DND-41 (cell line): ENCODE measurements around the gene ATP2B1.

Experiments
- ATAC-seq: fragments of 200-7000 bp; cut with Tn5 transposase; 3 replicates; pipeline ENCODE4 v1.9.1; 2021; ENCODE audit warnings: low read depth; ENCODE audit not compliant: insufficient read depth
- DNase-seq: peaks from one replicate; pipeline ENCODE4 v3.0.0-alpha.2; 2020
- H2AFZ ChIP-seq: 2 replicates; pipeline ENCODE4 v1.6.0; 2012; ENCODE audit warnings: low read depth, low read length
- H3K27ac ChIP-seq: 2 replicates; pipeline ENCODE4 v1.5.1; 2012; ENCODE audit warnings: low read length, inconsistent platforms
- H3K27me3 ChIP-seq: fragments of 200-600 bp; sonication (generic); 2 replicates; pipeline ENCODE4 v1.6.0; 2012; ENCODE audit warnings: low read length, mild to moderate bottlenecking, inconsistent platforms; ENCODE audit not compliant: insufficient read depth, poor library complexity
- H3K36me3 ChIP-seq: 2 replicates; pipeline ENCODE4 v1.5.1; 2012; ENCODE audit warnings: low read length, inconsistent platforms; ENCODE audit not compliant: insufficient read depth
- H3K4me1 ChIP-seq: 2 replicates; pipeline ENCODE4 v1.5.1; 2012; ENCODE audit warnings: mild to moderate bottlenecking, low read length; ENCODE audit not compliant: insufficient read depth
- H3K4me2 ChIP-seq: 2 replicates; pipeline ENCODE4 v1.6.0; 2012; ENCODE audit warnings: mild to moderate bottlenecking, moderate library complexity, low read length, inconsistent platforms; ENCODE audit not compliant: insufficient read depth
- H3K4me3 ChIP-seq, 2 experiments: fragments of 200-600 bp in 1 of 2; shearing (Covaris generic) in 1 of 2; 2 replicates each; pipeline ENCODE4 v1.5.1; 2012 to 2016; ENCODE audit warnings: inconsistent platforms in 2 of 2, low read length in 2 of 2, mild to moderate bottlenecking in 2 of 2, low read depth in 1 of 2, moderate library complexity in 1 of 2
- H3K79me2 ChIP-seq: 2 replicates; pipeline ENCODE4 v1.6.0; 2012; ENCODE audit warnings: low read length, inconsistent platforms; ENCODE audit not compliant: insufficient read depth
- H3K9ac ChIP-seq: 2 replicates; pipeline ENCODE4 v1.6.0; 2012; ENCODE audit warnings: low read depth, mild to moderate bottlenecking, inconsistent platforms, low read length, moderate library complexity
- H3K9me3 ChIP-seq: 2 replicates; pipeline ENCODE4 v1.5.1; 2012; ENCODE audit warnings: low read length, moderate library complexity, mild to moderate bottlenecking, inconsistent platforms; ENCODE audit not compliant: insufficient read depth, severe bottlenecking
- H4K20me1 ChIP-seq: 2 replicates; pipeline ENCODE4 v1.6.0; 2012; ENCODE audit warnings: low read length; ENCODE audit not compliant: insufficient read depth
- EZH2 ChIP-seq: IDR thresholded peaks from 3 replicates; pipeline ENCODE4 v1.6.1; 2012; ENCODE audit warnings: borderline replicate concordance, low read depth, mild to moderate bottlenecking, moderate library complexity, low read length, inconsistent platforms; ENCODE audit not compliant: severe bottlenecking
- TF ChIP-seq, protein P1 (sequence below): IDR thresholded peaks from 2 replicates; pipeline ENCODE4 v1.5.1; 2012; ENCODE audit warnings: borderline replicate concordance, low read length, moderate library complexity, mild to moderate bottlenecking; ENCODE audit not compliant: poor library complexity, severe bottlenecking; ENCODE audit errors: extremely low read depth

ATP2B1 gene

DNA sequence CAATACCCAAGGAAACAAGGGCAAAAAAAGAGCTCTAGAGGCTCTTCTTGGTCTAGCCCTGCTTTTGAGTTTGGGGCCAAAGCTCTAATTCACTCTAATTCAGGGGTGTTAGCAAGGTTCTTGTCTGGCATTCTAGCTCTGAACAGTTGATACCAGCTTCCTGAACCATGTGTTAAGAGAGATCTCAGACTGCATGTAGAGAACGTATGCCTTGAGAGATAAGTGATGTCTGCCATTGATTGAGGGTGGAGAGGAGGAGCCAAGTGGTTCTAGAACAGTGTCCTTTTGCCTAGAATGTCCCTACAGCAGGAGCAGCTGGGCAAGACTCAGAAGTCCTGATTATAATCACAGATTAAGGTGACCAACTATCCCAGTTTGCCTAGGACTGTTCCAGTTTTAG, 164.6 kb downstream of the ATP2B1 start:
- Histone ChIP-seq H3K4me1 (no peaks in the 10 kb centered on the region), H3K36me3 (no peaks in the 10 kb centered on the region), H3K9ac (no peak overlapping the region), H3K4me3 (no peak overlapping the region), H3K79me2 (no peaks in the 10 kb centered on the region), H4K20me1 (no peaks in the 10 kb centered on the region), H3K27me3 (no peaks in the 10 kb centered on the region), H2AFZ (no peak overlapping the region), H3K9me3 (no peaks in the 10 kb centered on the region), H3K4me2 (no peak overlapping the region), H3K27ac (no peak overlapping the region)
- TF ChIP-seq EZH2 = no peak
- TF ChIP-seq, protein P1, sequence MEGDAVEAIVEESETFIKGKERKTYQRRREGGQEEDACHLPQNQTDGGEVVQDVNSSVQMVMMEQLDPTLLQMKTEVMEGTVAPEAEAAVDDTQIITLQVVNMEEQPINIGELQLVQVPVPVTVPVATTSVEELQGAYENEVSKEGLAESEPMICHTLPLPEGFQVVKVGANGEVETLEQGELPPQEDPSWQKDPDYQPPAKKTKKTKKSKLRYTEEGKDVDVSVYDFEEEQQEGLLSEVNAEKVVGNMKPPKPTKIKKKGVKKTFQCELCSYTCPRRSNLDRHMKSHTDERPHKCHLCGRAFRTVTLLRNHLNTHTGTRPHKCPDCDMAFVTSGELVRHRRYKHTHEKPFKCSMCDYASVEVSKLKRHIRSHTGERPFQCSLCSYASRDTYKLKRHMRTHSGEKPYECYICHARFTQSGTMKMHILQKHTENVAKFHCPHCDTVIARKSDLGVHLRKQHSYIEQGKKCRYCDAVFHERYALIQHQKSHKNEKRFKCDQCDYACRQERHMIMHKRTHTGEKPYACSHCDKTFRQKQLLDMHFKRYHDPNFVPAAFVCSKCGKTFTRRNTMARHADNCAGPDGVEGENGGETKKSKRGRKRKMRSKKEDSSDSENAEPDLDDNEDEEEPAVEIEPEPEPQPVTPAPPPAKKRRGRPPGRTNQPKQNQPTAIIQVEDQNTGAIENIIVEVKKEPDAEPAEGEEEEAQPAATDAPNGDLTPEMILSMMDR = no peak
- no peak for DNase-seq
- no peak for ATAC-seq

DNA sequence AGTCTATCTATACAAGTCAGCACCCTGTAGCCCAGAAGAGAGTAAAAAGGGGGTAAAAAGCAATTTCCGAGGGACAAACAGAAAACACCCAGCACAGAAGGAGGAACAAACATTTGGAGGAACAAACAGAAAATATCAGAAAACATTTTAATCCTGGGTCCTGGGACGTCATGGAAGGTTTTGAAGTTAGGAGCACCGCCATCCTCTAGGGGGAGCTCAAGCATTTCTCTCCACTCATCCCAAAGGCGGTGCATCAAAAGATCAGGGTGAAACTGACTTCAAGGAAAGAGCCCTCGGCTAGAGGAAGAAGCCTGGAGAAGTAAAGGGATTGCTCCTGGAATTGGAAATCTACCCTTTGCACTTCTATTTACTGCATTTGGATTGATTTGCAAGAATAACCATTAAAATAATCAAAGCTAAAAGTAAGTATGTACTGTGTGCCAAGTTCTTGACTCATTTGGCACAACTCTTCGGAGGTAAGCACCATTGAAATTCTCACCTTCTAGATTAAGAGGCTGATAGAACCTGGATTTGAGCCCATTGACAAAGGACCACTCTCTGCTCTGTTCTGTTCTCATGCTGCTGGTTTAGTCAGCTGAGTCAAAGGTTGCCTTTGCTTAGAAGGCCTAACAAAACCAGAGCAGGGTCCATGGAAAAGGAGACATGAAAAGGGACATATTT, 165.6 kb downstream of the ATP2B1 start:
- TF ChIP-seq, protein P1 = peak; percentile 92
- no peak for TF ChIP-seq EZH2
- peak; percentile 94 for ATAC-seq
- no peaks in the 10 kb centered on the region for H3K4me1 ChIP-seq
- no peak overlapping the region for H3K27ac ChIP-seq
- H3K9me3 ChIP-seq = no peaks in the 10 kb centered on the region
- peak; percentile 72 for DNase-seq
- no peaks in the 10 kb centered on the region for H4K20me1 ChIP-seq
- no peak overlapping the region for H3K4me3 ChIP-seq
- H3K27me3 ChIP-seq = no peaks in the 10 kb centered on the region
- H3K36me3 ChIP-seq = no peaks in the 10 kb centered on the region
- no peak overlapping the region for H2AFZ ChIP-seq
- no peak overlapping the region for H3K9ac ChIP-seq
- H3K79me2 ChIP-seq = no peaks in the 10 kb centered on the region
- H3K4me2 ChIP-seq = no peak overlapping the region

DNA sequence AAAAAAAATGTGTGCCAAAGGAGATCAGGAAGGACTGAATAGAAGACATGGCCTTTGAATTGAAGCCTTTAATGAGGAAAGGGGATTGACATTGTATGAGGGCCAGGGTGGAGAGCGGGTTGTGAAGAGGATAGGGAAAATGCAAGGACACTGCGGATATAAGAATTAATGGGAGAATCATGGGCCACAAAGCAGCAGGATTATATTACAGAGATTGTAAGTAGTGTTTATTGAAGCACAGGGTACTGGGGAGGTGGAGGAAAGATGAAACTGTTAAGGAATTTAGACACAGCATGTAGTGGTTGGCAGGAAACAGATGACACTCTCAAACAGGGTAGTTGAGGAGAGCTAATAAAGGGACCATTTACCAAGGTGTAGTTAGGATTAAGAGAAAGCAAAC, 166.4 kb downstream of the ATP2B1 start:
- TF ChIP-seq, protein P1 = no peak
- TF ChIP-seq EZH2 = no peak
- no peak overlapping the region for H3K4me2 ChIP-seq
- DNase-seq = no peak
- no peaks in the 10 kb centered on the region for H4K20me1 ChIP-seq
- no peaks in the 10 kb centered on the region for H3K79me2 ChIP-seq
- no peak overlapping the region for H3K9ac ChIP-seq
- no peaks in the 10 kb centered on the region for H3K27me3 ChIP-seq
- H3K27ac ChIP-seq = no peak overlapping the region
- H3K9me3 ChIP-seq = no peaks in the 10 kb centered on the region
- no peak for ATAC-seq
- H2AFZ ChIP-seq = no peak overlapping the region
- no peaks in the 10 kb centered on the region for H3K4me1 ChIP-seq
- H3K36me3 ChIP-seq = no peaks in the 10 kb centered on the region
- H3K4me3 ChIP-seq = no peak overlapping the region
